ENCODE results near the gene GGCX.

The GGCX gene

GRCh38 chr2:85511008-85511811 lies 50.1 kb downstream of the GGCX start:
- H3K79me2 ChIP-seq (ENCODE audit: insufficient read depth, low read length): no peaks in the 10 kb centered on the region
- H3K9me3 ChIP-seq (ENCODE audit: insufficient read depth, low read length): no peaks in the 10 kb centered on the region
- H4K20me1 ChIP-seq (ENCODE audit: low read depth, low read length): no peaks in the 10 kb centered on the region
- H3K9me2 ChIP-seq (replicated peaks; ENCODE audit: insufficient read depth, low read length): no peaks in the 10 kb centered on the region
- no peaks in the 10 kb centered on the region for H3F3A ChIP-seq (ENCODE audit: insufficient read depth)
- TF ChIP-seq, protein P1, sequence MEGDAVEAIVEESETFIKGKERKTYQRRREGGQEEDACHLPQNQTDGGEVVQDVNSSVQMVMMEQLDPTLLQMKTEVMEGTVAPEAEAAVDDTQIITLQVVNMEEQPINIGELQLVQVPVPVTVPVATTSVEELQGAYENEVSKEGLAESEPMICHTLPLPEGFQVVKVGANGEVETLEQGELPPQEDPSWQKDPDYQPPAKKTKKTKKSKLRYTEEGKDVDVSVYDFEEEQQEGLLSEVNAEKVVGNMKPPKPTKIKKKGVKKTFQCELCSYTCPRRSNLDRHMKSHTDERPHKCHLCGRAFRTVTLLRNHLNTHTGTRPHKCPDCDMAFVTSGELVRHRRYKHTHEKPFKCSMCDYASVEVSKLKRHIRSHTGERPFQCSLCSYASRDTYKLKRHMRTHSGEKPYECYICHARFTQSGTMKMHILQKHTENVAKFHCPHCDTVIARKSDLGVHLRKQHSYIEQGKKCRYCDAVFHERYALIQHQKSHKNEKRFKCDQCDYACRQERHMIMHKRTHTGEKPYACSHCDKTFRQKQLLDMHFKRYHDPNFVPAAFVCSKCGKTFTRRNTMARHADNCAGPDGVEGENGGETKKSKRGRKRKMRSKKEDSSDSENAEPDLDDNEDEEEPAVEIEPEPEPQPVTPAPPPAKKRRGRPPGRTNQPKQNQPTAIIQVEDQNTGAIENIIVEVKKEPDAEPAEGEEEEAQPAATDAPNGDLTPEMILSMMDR (IDR thresholded peaks at IDR 0.05; ENCODE audit: insufficient read depth, low read length, poor library complexity, severe bottlenecking): no peak
- no peak for TF ChIP-seq EZH2phosphoT487 (conservative IDR thresholded peaks at IDR 0.05; ENCODE audit: low read length)
- no peaks in the 10 kb centered on the region for H3K27me3 ChIP-seq (ENCODE audit: low read length)
- H2AFZ ChIP-seq (ENCODE audit: low read depth, low read length, severe bottlenecking): no peak overlapping the region
- H3K9ac ChIP-seq (ENCODE audit: low read length): no peak overlapping the region
- H3K36me3 ChIP-seq (ENCODE audit: low read length): no peaks in the 10 kb centered on the region
- no peak overlapping the region for H3K4me2 ChIP-seq (ENCODE audit: low read depth, low read length, poor library complexity, severe bottlenecking)
- H3K27ac ChIP-seq (ENCODE audit: low read depth, low read length): no peak overlapping the region
- no peak overlapping the region for H3K4me3 ChIP-seq (ENCODE audit: insufficient read depth, low read length, poor library complexity, severe bottlenecking)

DNA sequence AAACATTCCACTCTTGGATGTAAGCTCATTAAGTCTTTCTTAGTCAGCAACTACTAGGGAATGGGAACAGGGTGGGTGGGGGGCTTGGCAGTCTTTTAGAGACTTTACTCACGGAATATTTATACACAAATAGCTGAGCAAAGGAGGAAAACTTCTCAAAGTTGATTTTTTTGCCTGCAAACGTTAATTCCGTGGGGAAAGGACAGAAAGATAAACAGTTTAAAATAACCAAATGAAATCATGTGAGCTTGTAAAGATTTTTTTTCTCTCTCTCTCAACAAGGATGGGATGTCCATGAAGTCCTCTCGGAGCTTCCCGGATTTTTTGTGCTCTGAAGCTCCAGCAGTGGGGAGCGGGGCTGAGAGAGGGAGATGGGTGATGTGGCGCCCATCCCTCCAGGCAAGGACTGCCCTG lies 54.5 kb downstream of the GGCX start:
- H3K4me2 ChIP-seq (ENCODE audit: low read depth, low read length, poor library complexity, severe bottlenecking): no peak overlapping the region
- H2AFZ ChIP-seq (ENCODE audit: low read depth, low read length, severe bottlenecking): no peak overlapping the region
- no peak overlapping the region for H3K9ac ChIP-seq (ENCODE audit: low read length)
- TF ChIP-seq, protein P1 (IDR thresholded peaks at IDR 0.05; ENCODE audit: insufficient read depth, low read length, poor library complexity, severe bottlenecking): no peak
- TF ChIP-seq EZH2phosphoT487 (conservative IDR thresholded peaks at IDR 0.05; ENCODE audit: low read length): no peak
- no peaks in the 10 kb centered on the region for H4K20me1 ChIP-seq (ENCODE audit: low read depth, low read length)
- no peaks in the 10 kb centered on the region for H3K79me2 ChIP-seq (ENCODE audit: insufficient read depth, low read length)
- no peaks in the 10 kb centered on the region for H3K9me2 ChIP-seq (replicated peaks; ENCODE audit: insufficient read depth, low read length)
- no peaks in the 10 kb centered on the region for H3K9me3 ChIP-seq (ENCODE audit: insufficient read depth, low read length)
- no peaks in the 10 kb centered on the region for H3K36me3 ChIP-seq (ENCODE audit: low read length)
- H3K27me3 ChIP-seq (ENCODE audit: low read length): no peaks in the 10 kb centered on the region
- H3K4me3 ChIP-seq (ENCODE audit: insufficient read depth, low read length, poor library complexity, severe bottlenecking): no peak overlapping the region
- H3K27ac ChIP-seq (ENCODE audit: low read depth, low read length): no peak overlapping the region
- H3F3A ChIP-seq (ENCODE audit: insufficient read depth): no peaks in the 10 kb centered on the region

DNA sequence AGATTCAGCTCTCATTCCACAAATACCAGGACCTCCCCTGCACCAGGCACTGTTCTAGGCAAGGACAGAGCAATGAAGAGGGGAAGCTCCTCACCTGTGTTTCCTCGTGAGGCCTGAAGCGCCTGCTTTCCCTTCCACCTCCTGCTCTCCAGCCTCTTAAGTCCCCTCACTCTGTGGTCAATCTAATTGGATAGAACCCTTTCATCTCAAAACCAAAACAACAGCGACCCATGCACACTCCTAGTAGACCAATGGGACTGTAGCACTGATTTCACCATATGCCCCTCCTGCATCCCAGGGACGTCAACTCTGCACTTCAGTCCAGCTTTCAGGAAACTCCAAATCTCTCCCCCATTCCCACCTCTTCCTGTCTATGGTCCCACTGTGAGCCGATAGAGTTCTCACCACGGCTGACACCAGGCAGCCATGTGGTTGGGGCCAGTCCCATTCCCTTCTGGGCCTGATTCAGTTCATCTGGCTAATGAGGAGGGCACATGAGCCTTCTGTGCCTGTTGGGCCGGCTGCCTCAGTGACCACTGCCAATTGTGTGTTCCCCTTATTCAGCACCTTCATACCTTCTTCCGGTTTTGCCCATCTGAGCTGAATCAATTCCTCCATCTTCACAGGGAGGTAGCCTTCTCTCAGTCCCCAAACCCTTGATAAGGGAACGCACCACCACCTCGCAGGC lies 55.6 kb downstream of the GGCX start:
- H3K9me3 ChIP-seq (ENCODE audit: insufficient read depth, low read length): no peaks in the 10 kb centered on the region
- no peak for TF ChIP-seq EZH2phosphoT487 (conservative IDR thresholded peaks at IDR 0.05; ENCODE audit: low read length)
- TF ChIP-seq, protein P1 (IDR thresholded peaks at IDR 0.05; ENCODE audit: insufficient read depth, low read length, poor library complexity, severe bottlenecking): no peak
- no peaks in the 10 kb centered on the region for H3K36me3 ChIP-seq (ENCODE audit: low read length)
- H3K27ac ChIP-seq (ENCODE audit: low read depth, low read length): no peak overlapping the region
- no peaks in the 10 kb centered on the region for H4K20me1 ChIP-seq (ENCODE audit: low read depth, low read length)
- no peak overlapping the region for H3K4me2 ChIP-seq (ENCODE audit: low read depth, low read length, poor library complexity, severe bottlenecking)
- H3K79me2 ChIP-seq (ENCODE audit: insufficient read depth, low read length): no peaks in the 10 kb centered on the region
- H3K9ac ChIP-seq (ENCODE audit: low read length): no peak overlapping the region
- H3K4me3 ChIP-seq (ENCODE audit: insufficient read depth, low read length, poor library complexity, severe bottlenecking): no peak overlapping the region
- H3F3A ChIP-seq (ENCODE audit: insufficient read depth): no peaks in the 10 kb centered on the region
- H3K9me2 ChIP-seq (replicated peaks; ENCODE audit: insufficient read depth, low read length): no peaks in the 10 kb centered on the region
- no peaks in the 10 kb centered on the region for H3K27me3 ChIP-seq (ENCODE audit: low read length)
- H2AFZ ChIP-seq (ENCODE audit: low read depth, low read length, severe bottlenecking): no peak overlapping the region

All from SU-DHL-6 (cell line).